Left forelimb (tissue), 1 donor: Measurements from ENCODE around the gene CNTFR.

ENCODE experiments used
- DNase-seq: peaks from one replicate; pipeline ENCODE4 v3.0.0-alpha.2; 2018; ENCODE audit warnings: low spot score

The CNTFR gene

GRCh38 chr9:34590381-34591247, 1.1 kb upstream of the CNTFR start:
- no peak for DNase-seq

- no peak for DNase-seq
These were observed 571 bp downstream of the CNTFR start for GRCh38 chr9:34588671-34589635.

- no peak for DNase-seq
These were observed 2.3 kb downstream of the CNTFR start for GRCh38 chr9:34587271-34587670.

GRCh38 chr9:34585946-34586669, 3.4 kb downstream of the CNTFR start:
- no peak for DNase-seq

GRCh38 chr9:34584970-34585369, 4.6 kb downstream of the CNTFR start:
- no peak for DNase-seq

- DNase-seq, result no peak
These were observed 6.7 kb downstream of the CNTFR start for GRCh38 chr9:34582787-34583186.

- no peak for DNase-seq
These were observed 8.2 kb downstream of the CNTFR start for GRCh38 chr9:34581318-34581717.

GRCh38 chr9:34580358-34580757, 9.2 kb downstream of the CNTFR start:
- no peak for DNase-seq

GRCh38 chr9:34579808-34580163, 9.7 kb downstream of the CNTFR start:
- DNase-seq, result no peak

- no peak for DNase-seq
These were observed 10.3 kb downstream of the CNTFR start for GRCh38 chr9:34579104-34579807.

DNA sequence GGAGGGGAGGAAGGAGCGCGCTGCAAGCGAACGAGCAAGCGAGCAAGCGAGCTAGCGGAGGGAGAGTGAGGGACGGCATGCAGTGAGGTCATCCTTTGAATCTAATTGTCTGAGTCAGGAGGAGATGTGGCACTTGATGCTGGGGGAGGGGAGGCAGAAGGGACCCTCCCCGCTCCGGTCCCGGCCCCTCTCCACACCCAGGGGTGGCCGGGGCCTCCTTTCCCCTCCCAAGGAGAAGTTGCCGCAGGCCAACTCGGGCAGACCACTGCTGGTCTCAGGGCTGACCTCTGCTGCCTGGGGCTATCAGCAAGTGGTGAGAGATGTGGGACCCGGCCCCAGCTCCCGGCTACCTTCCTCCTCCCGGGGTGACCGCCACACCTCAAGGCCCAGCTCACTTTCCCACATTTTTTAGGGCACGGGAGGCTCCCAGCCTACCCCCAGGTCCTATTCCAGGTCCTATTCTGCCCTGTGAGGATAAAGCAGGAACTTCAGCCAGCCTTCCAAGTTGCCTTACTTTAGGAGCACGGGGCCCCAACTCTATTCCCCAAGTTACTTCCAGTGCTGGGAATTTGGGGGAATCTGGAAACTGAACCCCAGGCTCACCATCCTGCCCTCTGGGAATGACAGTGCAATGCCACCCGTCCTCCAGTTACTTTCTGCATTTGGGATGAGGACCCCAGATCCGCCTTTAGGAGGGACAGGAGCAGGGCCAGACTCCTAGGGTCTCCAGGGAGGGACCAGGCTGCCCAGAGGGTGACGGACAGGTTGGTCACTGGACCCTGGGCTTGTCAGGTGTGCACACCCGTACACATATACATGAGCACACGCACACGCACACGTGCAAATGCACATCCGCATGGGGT, 11.1 kb downstream of the CNTFR start:
- DNase-seq, result no peak

GRCh38 chr9:34577400-34578240, 11.9 kb downstream of the CNTFR start:
- DNase-seq, result peak; percentile 86

GRCh38 chr9:34576597-34577399, 12.7 kb downstream of the CNTFR start:
- no peak for DNase-seq

GRCh38 chr9:34575862-34576596, 13.5 kb downstream of the CNTFR start:
- no peak for DNase-seq

- DNase-seq, result no peak
These were observed 14.3 kb downstream of the CNTFR start for GRCh38 chr9:34575241-34575640.

DNA sequence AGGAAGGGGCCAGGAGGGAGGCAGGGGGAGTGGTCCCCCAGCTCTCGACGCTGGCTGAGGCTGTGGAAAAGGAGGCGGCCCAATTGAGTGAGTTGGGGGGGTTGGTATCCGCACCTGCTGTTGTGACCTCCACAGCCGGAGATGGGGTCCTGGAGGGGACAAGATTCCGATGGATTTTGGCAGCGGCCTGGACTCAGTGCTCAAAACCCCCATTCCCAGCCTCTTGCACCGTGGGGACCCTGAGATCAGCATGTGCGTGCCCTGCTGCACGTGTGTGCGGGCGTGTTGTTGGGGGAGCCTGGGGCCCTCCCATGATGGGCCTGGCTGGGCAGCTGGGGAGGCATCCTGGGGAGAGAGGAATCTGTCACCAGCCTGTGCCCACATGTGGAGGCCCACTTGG, 15.0 kb downstream of the CNTFR start:
- DNase-seq, result no peak

- DNase-seq, result no peak
These were observed 15.8 kb downstream of the CNTFR start for GRCh38 chr9:34573599-34574325.
